ENCODE measurements around the gene TMEM138.

DNA sequence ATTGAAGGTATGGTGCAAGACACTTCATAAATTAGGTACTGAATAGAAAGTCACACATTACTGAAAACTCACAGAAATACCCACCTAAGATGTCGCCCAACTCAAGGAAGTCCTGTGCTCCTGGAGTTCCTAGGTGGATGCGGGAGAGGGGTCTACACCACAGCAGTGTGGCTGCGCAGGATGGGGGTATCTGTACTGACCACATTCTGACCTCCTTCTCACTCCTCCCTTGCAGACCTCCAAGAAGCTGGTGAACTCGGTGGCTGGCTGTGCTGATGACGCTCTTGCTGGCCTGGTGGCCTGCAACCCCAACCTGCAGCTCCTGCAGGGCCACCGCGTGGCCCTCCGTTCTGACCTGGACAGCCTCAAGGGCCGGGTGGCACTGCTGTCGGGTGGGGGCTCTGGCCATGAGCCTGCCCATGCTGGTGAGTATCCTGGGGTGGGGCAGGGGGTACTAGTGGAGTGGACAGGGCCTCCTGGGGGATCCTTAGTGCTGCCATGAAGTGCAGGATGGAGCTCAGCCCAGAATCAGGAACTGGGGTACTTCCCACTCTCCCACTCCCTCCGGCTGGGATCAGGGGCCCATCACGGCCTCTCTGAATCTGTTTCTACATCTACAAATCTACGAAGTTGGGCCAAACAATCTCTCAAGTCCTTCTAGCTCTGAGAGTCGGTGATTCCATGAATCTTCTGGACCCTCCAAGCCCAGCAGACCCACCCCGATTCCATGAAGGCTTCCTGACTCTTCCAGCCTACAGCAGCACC is 24.3 kb upstream of the TMEM138 start:
- TF ChIP-seq, protein P1, sequence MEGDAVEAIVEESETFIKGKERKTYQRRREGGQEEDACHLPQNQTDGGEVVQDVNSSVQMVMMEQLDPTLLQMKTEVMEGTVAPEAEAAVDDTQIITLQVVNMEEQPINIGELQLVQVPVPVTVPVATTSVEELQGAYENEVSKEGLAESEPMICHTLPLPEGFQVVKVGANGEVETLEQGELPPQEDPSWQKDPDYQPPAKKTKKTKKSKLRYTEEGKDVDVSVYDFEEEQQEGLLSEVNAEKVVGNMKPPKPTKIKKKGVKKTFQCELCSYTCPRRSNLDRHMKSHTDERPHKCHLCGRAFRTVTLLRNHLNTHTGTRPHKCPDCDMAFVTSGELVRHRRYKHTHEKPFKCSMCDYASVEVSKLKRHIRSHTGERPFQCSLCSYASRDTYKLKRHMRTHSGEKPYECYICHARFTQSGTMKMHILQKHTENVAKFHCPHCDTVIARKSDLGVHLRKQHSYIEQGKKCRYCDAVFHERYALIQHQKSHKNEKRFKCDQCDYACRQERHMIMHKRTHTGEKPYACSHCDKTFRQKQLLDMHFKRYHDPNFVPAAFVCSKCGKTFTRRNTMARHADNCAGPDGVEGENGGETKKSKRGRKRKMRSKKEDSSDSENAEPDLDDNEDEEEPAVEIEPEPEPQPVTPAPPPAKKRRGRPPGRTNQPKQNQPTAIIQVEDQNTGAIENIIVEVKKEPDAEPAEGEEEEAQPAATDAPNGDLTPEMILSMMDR (IDR thresholded peaks at IDR 0.05) = no peak
- no peak for TF ChIP-seq EZH2 (IDR thresholded peaks at IDR 0.05)
- TF ChIP-seq EZH2phosphoT487 (IDR thresholded peaks at IDR 0.05) = no peak
